ENCODE results near the gene OSER1. TPM values are rescaled to one million over a fixed set of nuclear protein-coding genes. Genes with fewer than 3 reads are reported as not detected.
"Not testable (repeated sequence)": the region's sequence is repeated elsewhere in the genome, so short reads cannot be mapped to it uniquely, and the experiment has no call there.

OSER1 gene
- total RNA-seq, 1 donor from 2014 or later = 24.4 TPM

DNA sequence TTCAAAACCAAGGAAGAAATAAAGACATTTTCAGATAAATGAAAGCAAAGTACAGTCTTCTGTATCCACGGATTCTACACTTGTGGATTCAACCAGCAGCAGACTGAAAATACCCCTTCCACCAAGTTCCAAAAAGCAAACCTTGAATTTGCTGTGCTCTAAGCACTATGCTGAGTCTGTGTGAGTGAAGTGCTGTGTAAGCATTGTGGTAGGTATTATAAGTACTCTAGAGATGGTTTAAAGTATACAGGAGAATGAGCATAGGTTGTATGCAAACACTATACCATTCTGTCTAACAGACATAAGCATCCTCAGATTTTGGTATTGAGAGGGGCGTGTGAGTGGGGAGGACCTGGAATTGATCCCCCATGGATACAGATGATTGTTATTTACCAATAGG, 9.6 kb downstream of the OSER1 start:
- DNase-seq (ENCODE audit: low spot score) = no peak

DNA sequence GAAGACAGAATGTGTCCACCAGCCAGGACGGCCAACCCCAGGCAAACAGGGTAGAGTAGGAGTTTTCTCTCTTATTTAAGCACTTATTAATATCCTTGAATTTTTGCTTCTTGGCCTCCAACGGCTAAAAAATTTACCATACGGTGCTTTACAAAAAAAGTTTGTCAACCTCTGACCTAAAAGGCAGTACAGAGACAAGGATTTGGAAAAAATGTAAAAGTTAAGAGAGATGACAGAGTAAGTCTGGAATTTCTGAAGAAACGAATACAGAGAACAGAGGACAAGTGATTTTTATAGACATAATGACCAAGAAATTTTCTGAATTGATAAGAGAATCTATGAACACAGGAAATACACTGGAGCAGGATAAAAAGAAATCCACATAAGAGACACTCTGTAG, 10.2 kb downstream of the OSER1 start:
- no peak for DNase-seq (ENCODE audit: low spot score)

DNA sequence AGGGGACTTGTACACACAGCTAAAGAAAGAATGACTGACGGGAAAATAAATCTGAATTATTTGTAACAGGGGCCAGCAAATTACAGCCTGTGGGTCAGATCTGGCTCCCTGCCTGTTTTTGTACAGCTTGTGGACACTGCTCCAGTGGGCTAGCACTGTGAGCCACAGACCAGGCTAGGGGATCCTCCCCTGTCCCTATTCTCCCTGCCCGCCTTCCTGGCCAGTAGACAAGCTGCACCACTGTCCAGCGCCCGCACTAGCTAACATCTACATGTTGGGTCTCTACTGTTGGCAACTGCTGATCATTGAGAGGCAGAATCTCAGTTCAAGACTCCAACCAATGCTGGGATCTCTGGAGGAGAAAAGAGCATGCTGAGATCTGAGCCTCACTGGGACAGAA, 10.7 kb downstream of the OSER1 start:
- no peak for DNase-seq (ENCODE audit: low spot score)

DNA sequence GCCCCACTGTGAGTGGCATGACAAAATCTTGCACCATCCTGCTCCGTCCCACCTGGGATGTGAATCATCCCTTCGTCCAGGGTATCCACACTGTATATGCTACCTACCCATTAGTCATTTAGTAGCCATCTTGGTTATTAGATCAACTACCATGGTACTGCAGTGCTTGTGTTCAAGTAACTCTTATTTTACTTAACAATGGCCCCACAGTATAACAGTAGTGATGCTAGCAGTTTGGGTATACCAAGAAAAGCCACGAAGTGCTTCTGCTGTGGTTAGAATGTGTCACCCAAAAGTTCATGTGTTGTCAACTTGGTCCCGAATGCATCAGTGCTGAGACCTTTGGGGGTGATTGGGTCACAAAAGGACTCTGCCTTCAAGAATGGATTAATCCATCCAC, 11.7 kb downstream of the OSER1 start:
- DNase-seq (ENCODE audit: low spot score) = no peak

DNA sequence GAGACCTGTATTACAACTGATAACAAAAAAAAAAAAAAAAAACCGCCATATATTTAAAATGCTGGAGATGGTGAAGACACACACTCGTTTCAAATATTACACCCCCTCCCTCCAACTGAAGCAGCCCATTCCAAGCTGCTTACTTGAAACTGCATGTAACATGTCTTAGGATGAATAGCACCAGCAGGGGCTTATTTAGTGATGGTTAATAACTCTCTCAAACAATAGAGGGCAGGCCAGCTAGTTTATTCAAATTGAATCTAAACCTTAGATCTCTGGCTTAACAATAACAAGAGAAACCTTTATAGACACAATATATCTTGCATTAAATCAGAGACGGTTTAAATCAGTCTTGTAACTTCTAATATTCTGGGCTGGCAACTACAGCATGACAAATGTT, 14.3 kb downstream of the OSER1 start:
- DNase-seq (ENCODE audit: low spot score) = no peak

DNA sequence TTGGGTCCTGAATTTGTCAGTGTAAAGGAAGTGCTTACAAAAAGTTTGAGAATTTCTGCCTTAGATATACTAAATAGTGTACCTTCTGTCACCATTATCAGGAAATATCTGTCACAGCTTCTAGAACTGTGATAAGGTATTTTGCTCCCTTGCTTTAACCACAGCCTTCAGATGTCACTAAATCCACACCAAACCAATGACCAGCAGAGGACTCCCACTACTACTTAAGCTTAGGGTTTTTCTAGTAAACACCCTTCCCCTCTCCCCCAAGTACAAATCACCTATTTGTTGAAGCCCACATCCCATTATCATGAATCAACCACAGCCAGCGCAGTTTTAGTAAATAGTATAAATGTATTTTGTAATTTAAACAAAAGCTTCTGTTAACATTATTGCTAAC, 15.0 kb downstream of the OSER1 start:
- no peak for DNase-seq (ENCODE audit: low spot score)

DNA sequence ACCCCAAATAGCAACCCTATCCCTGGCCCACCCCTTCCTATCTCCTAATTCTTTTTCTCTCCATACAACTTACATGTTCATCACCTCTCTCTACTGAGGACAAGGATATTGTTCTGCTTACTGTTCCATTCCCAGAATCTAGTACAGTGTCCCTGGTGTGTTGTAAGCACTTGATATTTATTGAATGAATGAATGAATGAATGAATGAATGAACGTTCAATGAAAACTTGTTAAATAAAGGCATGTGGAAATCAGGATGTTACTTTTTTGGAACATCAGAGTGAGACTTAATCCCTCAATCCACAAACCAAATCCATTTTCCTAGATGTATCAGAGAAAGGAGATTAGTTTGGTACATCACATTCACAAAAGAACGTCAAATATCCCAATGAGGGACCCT, 16.8 kb downstream of the OSER1 start:
- DNase-seq (ENCODE audit: low spot score) = no peak

DNA sequence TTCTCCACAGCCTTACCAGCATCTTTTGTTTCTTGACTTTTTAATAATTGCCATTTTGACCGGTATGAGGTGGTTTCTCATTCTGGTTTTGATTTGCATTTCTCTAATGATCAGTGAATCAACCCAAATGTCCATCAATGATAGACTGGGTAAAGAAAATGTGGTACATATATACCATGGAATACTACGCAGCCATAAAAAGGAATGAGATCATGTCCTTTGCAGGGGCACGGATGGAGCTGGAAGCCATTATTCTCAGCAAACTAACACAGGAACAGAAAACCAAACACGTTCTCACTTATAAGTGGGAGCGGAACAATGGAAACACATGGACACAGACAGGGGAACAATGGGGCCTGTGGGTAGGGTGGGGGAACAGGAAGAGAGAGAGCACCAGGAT, 18.9 kb downstream of the OSER1 start:
- DNase-seq (ENCODE audit: low spot score) = not testable (repeated sequence)

DNA sequence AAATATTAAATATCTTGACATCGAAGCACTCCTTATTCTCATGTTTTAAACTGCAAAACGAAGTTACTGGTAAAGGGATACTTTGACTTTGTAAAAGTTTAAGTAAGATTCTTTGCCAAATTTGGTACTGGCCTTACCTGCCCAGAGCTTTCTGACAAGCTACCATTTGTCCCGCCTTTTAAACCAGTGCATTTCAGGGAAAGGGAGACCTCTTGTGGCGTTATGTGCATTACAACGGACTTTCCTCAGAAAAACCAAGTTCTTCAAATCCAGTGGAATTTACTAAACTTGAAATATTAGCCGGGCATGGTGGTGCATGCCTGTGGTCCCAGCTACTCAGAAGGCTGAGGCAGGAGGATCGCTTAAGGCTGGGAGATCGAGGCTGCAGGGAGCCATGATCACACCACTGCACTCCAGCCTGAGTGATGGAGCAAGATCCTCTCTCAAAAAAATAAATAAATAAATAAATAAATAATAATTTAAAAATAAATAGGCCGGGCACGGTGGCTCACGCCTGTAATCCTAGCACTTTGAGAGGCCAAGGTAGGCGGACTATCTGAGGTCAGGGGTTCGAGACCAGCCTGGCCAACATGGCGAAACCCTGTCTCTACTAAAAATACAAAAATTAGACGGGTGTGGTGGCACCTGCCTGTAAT, 20.2 kb downstream of the OSER1 start:
- DNase-seq (ENCODE audit: low spot score) = not testable (repeated sequence)

DNA sequence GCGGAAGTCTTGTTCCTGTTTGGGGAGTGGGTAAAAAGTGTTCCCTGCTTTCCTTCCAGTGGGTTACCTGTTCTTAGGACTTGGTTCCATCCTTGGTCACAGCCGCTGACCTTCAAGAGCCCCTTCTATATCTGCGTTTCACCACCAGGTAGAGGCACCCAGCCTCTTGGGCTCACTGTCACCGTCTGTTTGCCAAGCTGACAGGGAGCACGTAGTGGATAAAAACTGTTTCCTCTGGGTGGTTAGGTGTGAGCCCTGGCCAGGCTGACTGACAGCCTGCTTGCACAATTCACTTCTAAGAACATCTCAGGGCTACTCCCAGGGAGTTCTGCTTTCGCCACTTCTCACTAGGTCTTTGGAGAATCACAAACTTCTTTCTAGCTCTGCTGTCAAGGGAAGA, 21.8 kb downstream of the OSER1 start:
- no peak for DNase-seq (ENCODE audit: low spot score)

DNA sequence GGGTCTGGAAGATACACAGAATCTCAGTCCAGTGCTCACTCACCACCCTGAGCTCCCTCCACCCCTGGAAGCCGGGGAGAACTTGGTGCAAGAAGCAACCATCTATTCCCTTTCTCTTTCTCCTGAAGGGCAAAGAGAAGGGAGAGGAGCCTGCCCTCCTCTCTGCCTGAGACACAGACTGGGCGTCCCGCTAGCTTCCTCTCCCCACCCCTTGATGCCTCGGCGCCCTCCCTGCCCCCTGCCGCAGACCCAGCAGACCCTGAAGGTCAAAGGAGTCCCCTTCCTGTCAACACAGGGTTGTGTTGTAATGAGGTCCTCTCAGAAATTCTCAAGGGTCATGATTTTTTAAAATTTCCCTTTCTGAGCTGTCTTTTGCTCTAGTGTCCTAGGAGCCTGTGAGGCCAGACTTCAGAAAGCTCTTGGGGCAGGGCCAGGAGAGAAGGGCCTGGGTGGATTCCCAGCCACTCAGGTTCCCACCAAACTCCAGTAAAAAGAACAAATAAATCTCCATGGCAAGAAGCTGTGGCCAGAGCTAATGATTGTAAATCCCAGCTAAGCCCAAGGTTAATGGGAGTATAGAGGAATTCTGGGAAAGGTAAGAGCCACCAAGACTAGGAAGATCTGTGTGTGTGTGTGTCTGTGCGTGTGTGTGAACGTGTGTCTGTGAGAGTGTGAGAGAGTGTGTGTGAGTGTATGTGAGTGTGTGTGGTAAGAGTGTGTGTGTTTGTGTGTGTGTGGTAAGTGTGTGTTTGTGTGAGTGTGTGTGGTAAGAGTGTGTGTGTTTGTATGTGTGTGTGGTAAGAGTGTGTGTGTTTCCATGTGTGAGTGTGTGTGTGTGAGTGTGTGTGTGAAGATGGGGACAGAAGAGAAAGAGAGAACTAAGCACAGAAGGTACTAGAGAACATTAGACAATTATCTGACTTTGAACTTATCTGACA, 22.5 kb downstream of the OSER1 start:
- DNase-seq (ENCODE audit: low spot score) = no peak

DNA sequence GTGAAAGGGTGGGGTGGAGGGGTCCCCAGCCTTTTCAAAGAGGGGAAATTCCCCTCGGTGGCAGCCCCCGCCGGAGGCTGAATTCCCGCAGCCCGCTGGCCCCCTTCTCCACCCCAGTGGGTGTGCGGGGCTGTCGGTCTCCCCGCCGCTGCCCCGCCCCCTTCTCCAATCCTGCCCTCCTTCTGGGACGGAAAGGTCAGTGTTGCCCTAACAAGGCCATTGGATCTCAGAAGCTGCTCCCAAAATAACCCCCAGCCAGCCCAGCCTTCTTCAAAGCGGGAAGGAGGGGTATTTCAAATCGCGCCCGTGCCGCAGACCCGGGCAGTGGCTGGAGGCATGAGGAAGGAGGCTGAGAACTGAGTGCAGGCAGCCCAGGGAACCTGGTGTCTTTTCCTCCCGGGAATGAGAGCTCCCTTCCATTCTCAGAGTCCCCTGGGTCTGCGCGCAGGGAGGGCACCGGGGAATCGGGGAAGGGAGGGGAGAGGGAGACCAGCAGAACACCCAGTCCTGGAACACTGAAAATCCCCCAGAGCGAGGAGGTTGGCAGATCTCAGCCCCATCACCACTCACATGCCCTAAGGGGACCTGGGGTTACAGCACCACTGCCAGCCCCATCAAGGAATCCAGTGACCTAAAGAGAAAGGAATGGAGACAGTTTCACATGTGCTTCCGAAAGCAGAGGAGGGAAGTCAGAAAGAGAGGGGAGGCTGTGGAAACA, 23.4 kb downstream of the OSER1 start, which contains the start of gene JPH2:
Gene JPH2, minus strand, starts transcription at position 135 of the 718 bp plus-strand sequence. CDS start 483 bp downstream, outside the sequence.
- DNase-seq (ENCODE audit: low spot score) = peak; percentile 82

DNA sequence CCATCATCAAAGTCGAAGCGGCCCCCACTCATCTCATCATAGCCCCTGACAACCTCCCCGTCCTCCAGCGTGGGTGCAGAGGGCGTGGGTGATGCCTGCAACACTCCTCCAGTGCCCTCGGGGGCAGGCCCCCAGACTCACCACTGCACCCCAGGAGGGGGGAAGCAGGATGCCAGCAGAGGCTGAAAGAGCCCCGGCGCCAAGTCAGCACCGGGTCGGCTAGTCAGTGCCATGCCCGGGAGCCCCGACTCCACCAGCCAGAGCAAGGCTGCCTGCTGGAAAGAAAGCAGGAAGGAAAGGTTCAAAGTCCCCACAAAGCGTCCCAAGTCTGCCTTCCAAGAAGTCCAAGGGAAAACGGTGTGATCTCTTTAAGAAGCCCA, 23.9 kb downstream of the OSER1 start:
- no peak for DNase-seq (ENCODE audit: low spot score)

DNA sequence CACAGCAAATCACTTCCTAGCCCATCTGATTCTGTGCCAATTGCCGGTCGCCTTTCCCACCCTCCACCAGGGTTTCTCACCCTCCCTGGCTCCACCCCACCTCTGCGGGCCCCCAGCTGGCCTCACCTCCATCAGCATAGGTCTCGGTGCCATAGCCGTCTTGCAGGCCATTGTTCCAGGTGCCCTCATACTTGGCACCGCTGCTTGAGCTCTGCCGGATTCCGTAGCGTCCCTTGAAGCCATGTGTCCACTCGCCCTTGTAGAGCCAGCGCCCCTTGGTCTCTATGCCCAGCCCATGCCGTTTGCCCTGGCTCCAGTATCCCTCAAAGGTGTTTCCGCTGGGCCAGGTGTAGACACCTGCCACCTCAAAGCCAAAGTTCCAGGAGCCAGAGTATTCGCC, 24.4 kb downstream of the OSER1 start:
- DNase-seq (ENCODE audit: low spot score) = no peak

DNA sequence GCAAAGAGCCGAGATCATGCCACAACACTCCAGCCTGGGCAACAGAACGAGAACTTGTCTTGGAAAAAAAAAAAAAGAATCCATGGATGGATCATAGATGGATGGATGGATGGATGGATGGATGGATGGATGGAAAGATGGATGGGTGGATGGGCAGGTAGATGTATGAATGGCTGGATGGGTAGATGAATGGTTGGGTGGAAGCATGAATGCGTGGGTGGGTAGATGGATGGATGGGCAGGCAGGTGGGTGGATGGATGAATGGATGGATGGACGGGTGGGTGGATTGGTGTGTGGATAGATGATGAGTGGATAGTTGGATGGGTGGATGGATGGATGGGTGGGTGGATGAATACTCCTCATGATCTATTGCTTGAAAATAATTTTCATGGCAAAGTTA, 25.0 kb downstream of the OSER1 start:
- no peak for DNase-seq (ENCODE audit: low spot score)

DNA sequence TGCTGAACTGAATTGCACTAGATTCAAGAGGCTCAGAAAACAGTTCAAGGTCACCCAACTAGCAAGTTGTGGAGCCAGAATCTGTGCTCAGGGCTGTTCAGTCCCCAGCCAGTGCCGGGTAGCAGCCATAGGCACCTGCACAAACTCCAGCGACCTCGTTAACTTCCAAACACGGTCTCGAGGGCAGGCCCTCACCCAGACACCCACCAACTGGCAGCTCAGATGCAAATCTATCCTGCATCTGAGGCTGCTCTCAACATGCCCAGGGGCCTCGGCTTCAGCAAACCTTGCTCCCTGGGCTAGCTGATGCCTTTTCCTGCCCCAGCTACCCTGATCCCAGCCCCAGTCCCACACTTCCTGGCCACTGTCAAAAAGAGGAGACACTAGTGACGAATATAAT, 27.3 kb downstream of the OSER1 start:
- DNase-seq (ENCODE audit: low spot score) = no peak

DNA sequence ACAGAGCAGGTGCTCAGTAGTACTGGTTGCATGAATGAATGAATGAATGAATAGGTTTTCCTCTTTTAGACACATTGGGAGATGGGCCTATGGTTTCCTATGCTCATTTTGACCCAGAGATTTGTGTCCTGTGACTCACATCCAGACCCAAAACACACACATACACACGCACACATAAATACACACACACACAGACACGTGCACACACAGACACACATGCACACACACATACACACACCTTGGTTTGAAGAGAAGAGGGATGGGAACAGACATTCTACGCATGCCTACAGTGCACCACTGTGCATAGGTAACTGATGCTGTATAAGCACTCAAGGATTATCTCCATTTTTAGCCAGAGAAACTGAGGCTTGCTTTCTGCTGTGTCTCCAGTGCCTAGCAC, 27.7 kb downstream of the OSER1 start:
- no peak for DNase-seq (ENCODE audit: low spot score)

DNA sequence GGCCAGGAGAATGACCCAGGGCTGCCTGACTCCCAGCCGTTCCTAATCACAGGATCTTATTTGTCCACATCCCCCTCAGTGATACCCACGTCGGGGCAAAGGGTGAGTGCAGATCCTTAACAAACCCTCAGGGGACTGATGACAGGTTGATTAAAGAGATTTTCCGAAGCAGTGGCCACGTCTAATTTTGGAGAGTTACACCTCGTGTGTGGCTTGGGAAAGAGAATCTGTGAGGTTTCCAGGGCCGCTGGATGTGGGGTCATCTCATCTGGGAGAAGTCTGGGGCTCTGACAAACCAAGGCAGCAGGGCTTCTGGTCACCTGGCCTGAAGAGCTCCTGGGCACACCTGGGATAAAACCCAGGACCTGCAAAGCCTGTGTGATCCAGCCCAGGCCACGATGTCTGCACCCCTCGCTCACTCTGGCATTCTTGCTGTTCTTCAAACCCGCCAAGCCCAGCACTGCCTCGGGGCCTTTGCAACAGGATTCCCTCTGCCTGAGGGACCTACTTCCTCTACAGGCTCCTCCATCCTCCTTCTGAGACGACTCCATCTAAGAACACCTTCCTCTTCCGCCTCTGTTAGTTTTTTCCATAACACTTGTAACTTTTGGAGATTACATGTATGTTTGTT, 28.3 kb downstream of the OSER1 start:
- DNase-seq (ENCODE audit: low spot score) = no peak

DNA sequence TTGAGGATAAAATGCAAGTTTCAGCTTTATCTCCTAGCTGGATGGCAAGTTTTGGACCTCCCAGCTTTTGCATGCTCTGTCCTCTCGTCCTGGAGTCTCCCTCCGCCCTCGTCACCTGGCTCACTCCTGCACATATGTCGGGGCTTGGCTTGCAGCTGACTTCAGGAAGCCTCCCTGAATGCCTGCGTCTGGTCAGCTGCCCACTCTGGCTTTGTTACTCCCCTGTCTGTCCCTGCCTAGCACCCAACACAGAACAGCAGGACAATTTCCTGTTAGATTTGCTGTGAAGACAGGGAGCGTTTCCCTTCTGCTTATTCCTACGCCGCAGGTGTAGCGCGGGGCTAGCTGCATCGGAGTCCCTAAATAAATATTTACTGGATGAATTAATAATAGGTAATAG, 29.0 kb downstream of the OSER1 start:
- no peak for DNase-seq (ENCODE audit: low spot score)

DNA sequence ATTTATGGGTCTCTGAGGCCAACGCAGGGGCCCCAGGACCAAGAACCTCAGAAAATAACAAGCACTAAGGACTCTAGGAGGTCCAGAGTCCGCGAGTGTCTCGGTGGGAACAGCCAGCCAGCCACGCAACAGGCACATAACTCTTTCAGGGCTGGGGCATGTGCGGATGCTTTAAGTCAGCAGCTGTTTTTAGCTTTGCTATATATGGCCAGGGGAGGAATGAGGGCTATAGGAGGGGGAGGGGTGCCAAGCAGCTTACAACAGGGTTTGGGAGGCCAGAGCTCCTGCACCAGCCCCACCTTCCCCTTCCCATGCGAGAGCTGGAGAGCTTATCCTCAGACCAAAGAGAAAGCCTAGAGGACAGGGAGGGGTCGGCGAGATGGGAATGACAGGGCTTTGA, 29.8 kb downstream of the OSER1 start:
- DNase-seq (ENCODE audit: low spot score) = no peak

DNA sequence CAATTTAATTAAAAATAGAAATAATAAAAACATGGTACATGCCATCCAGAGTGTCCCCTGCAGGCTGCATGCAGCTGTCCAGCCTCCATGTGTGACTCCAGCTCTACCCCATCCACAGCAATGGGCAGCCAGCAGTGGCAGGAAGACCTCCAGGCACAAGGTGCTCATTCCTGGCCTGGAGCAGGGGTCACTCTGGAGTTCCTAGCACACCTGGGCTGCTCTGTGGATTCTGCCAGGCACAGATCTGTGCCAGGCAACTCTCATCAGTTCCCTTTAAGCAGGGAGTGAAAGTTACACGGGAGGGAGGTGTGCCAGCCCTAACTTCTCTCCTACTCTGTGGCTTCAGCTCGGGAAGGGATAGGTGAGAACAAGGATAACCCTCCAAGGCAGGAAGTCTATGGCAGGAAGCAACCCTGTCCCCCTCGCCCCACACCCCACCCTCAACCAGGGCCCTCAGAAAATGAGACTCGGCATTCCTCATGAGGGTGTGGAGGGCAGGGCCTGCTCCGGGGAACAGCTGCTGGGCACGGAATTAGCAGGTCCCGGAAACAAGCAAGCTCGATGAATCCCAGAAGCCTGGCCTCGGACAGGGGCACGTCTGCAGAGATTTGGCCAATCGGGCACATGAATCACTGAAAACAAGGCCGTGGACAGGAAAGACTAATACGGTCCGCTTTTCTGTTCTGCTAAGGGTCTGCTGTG, 33.6 kb downstream of the OSER1 start:
- DNase-seq (ENCODE audit: low spot score) = peak; percentile 65

Measured in ureter (tissue), 1 donor.